Type B pancreatic cell (in vitro differentiated cells): ENCODE results near the gene PF4V1. TPM values are rescaled to one million over a fixed set of nuclear protein-coding genes. Genes with fewer than 3 reads are reported as not detected.
A peak's percentile ranks its signal among the peaks of the same experiment; 100 is the strongest.

Experiments used
- DNase-seq: peaks from one replicate; pipeline ENCODE4 v3.0.0; 2021; ENCODE audit warnings: mixed read lengths; ENCODE audit not compliant: unreplicated experiment; ENCODE audit errors: extremely low spot score
- H3K27ac Mint-ChIP-seq: 2 replicates; pipeline ENCODE4 v1.8.0; 2021; ENCODE audit warnings: mild to moderate bottlenecking, mixed read lengths
- H3K27me3 Mint-ChIP-seq: 2 replicates; pipeline ENCODE4 v1.8.0; 2021; ENCODE audit warnings: mixed read lengths
- H3K36me3 Mint-ChIP-seq: 2 replicates; pipeline ENCODE4 v1.8.0; 2021; ENCODE audit warnings: mixed read lengths
- H3K4me1 Mint-ChIP-seq: one replicate; pipeline ENCODE4 v1.8.0; 2021; ENCODE audit warnings: mixed read lengths; ENCODE audit not compliant: unreplicated experiment
- H3K4me3 Mint-ChIP-seq: 2 replicates; pipeline ENCODE4 v1.8.0; 2021; ENCODE audit warnings: mild to moderate bottlenecking, mixed read lengths
- H3K9me3 Mint-ChIP-seq: 2 replicates; pipeline ENCODE4 v1.8.0; 2021; ENCODE audit warnings: mixed read lengths
- total RNA-seq: library from RNA; stranded (reverse); gene quantifications from 2 replicates; pipeline ENCODE4 v1.2.1, GENCODE V29; 2021; ENCODE audit warnings: low replicate concordance
- TF ChIP-seq, protein P1 (sequence below): fragments of 200-600 bp; sonication (generic); conservative IDR thresholded peaks from 2 replicates; pipeline ENCODE4 v1.5.0; 2021; ENCODE audit warnings: antibody characterized with exemption, mild to moderate bottlenecking

PF4V1 gene
- total RNA-seq, 1 donor from 2014 or later = not detected

DNA sequence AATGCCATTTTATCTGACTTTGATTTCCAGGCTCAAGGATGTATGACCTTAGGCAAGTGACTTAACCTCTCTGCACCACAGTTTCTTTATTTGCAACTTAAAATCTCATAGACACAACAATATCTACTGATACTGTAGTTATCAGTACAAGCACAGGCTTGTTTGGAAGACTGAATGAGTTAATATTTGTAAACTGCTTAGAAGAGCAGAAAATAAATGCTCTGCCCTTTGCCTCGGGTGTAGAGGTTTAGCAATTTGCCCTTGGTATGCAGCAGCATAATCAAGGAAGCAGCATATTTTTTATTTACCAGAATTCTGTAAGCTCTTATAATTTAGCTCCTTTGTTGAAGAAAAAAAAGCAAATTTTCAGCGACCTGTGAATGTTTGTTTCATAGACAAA lies 13.2 kb downstream of the PF4V1 start:
- no peak overlapping the region for H3K27ac Mint-ChIP-seq
- H3K27me3 Mint-ChIP-seq = peaks cover 65% of the 10 kb centered on the region
- DNase-seq = no peak
- TF ChIP-seq, protein P1, sequence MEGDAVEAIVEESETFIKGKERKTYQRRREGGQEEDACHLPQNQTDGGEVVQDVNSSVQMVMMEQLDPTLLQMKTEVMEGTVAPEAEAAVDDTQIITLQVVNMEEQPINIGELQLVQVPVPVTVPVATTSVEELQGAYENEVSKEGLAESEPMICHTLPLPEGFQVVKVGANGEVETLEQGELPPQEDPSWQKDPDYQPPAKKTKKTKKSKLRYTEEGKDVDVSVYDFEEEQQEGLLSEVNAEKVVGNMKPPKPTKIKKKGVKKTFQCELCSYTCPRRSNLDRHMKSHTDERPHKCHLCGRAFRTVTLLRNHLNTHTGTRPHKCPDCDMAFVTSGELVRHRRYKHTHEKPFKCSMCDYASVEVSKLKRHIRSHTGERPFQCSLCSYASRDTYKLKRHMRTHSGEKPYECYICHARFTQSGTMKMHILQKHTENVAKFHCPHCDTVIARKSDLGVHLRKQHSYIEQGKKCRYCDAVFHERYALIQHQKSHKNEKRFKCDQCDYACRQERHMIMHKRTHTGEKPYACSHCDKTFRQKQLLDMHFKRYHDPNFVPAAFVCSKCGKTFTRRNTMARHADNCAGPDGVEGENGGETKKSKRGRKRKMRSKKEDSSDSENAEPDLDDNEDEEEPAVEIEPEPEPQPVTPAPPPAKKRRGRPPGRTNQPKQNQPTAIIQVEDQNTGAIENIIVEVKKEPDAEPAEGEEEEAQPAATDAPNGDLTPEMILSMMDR = no peak
- peaks cover 11% of the 10 kb centered on the region for H3K4me1 Mint-ChIP-seq
- no peaks in the 10 kb centered on the region for H3K9me3 Mint-ChIP-seq
- no peak overlapping the region for H3K4me3 Mint-ChIP-seq
- H3K36me3 Mint-ChIP-seq = no peaks in the 10 kb centered on the region

DNA sequence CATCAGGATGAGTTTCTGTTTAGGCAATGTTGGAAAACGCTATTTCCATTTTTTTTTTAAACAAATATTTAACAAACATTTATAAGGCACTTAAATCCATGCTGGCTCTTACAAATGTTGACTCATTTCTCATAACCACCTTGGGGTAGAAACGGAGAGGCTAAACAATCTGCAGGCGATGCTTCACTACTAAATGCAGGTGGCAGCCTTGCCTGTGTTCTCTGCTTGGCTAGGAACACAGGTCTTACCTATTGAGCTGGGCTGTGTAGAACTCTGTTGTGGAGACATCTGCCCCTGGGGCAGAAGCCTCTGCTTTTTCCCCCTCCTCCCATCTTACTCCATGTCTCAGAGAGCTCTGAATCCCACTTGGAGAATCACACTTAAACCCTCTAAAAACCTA lies 14.7 kb downstream of the PF4V1 start:
- no peak for DNase-seq
- no peak overlapping the region for H3K27ac Mint-ChIP-seq
- H3K9me3 Mint-ChIP-seq = no peaks in the 10 kb centered on the region
- H3K4me1 Mint-ChIP-seq = peaks cover 11% of the 10 kb centered on the region
- H3K36me3 Mint-ChIP-seq = no peaks in the 10 kb centered on the region
- TF ChIP-seq, protein P1 = no peak
- H3K4me3 Mint-ChIP-seq = no peak overlapping the region
- H3K27me3 Mint-ChIP-seq = peaks cover 74% of the 10 kb centered on the region

DNA sequence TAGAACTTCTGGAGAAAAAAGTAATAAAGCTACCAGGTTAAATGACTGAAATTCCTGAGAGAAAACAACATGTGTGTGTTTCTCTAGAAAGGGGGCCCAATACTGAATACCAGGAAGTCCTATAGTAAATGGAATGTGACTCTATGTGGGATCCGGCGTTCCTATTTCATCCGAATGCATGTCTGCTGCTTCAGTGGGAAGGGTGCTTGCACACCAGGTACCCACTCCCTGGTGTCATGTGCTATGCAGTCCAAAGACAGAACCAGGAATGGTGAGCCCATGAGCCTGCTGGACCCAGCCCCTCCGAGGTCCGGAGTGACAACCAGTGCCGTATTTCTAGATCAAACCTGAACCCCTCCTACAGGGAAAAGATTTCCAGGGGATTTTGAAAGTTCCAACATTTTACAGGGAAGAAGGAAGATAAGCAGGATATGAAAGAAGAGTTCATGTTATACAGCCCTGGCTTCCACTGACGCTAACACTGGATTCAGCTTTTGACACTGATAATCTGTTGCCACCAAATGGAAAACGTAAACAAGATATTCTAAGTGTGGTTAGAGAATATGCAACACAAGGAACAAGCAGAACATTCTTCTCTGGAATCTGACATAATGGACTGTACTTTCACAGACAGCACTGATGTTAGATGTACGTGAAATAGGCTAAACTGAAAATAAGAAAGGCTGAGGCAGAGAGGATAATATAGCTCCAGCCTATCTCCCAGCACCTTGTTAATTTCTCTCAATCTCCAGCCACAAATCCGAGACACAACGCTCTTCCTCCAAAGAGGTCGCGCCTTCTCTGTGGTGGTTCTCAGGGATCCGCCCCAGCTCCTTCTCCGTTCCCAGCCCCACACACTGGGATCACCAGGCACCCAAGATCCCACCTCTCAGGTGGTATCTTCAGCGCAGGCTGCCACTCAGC lies 15.4 kb downstream of the PF4V1 start:
- peaks cover 72% of the 10 kb centered on the region for H3K27me3 Mint-ChIP-seq
- H3K27ac Mint-ChIP-seq = no peak overlapping the region

DNA sequence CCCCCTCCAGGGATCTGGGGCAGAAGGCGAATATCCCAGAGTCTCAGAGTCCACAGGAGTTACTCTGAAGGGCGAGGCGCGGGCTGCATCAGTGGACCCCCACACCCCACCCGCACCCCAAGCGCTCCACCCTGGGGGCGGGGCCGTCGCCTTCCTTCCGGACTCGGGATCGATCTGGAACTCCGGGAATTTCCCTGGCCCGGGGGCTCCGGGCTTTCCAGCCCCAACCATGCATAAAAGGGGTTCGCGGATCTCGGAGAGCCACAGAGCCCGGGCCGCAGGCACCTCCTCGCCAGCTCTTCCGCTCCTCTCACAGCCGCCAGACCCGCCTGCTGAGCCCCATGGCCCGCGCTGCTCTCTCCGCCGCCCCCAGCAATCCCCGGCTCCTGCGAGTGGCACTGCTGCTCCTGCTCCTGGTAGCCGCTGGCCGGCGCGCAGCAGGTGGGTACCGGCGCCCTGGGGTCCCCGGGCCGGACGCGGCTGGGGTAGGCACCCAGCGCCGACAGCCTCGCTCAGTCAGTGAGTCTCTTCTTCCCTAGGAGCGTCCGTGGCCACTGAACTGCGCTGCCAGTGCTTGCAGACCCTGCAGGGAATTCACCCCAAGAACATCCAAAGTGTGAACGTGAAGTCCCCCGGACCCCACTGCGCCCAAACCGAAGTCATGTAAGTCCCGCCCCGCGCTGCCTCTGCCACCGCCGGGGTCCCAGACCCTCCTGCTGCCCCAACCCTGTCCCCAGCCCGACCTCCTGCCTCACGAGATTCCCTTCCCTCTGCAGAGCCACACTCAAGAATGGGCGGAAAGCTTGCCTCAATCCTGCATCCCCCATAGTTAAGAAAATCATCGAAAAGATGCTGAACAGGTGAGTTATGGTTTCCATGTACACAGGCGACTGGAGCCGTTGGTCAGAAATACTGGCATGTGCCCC lies 16.3 kb downstream of the PF4V1 start, which contains the start of gene CXCL1:
Gene CXCL1 (plus strand): TSS at position 264 of the 926 bp plus-strand sequence. CDS start 78 bp downstream, at position 342.
- Mint-ChIP-seq H3K27ac (no peak within 1 kb of the TSS), H3K4me3 (peak within 1 kb of the TSS; percentile 88), H3K27me3 (peaks cover 74% of the 10 kb centered on the region), H3K36me3 (no peaks in the 10 kb centered on the region), H3K4me1 (peaks cover 11% of the 10 kb centered on the region), H3K9me3 (no peaks in the 10 kb centered on the region)
- DNase-seq = no peak
- TF ChIP-seq, protein P1 = no peak

More for the DNA sequence above, 15.4 kb downstream of the PF4V1 start:
- H3K4me3 Mint-ChIP-seq = peak overlapping the region; percentile 88
- no peaks in the 10 kb centered on the region for H3K9me3 Mint-ChIP-seq
- no peak for DNase-seq
- no peaks in the 10 kb centered on the region for H3K36me3 Mint-ChIP-seq
- TF ChIP-seq, protein P1 = no peak
- peaks cover 11% of the 10 kb centered on the region for H3K4me1 Mint-ChIP-seq

DNA sequence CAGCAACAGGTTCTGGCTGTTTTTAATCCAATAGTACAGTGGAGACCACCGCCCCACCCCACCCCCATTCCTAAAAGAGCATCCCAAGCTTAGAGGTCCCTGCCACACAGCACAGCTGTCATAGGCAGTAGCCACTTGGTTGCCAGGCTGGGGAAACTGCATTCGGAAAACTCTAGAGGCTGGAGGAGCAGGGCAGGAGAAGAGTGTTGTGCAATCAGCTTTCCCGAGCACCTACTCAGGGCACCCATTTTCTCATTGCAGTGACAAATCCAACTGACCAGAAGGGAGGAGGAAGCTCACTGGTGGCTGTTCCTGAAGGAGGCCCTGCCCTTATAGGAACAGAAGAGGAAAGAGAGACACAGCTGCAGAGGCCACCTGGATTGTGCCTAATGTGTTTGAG lies 17.2 kb downstream of the PF4V1 start:
- Mint-ChIP-seq H3K27ac (no peak overlapping the region), H3K4me3 (peak overlapping the region; percentile 88), H3K36me3 (no peaks in the 10 kb centered on the region), H3K9me3 (no peaks in the 10 kb centered on the region), H3K4me1 (peaks cover 11% of the 10 kb centered on the region), H3K27me3 (peaks cover 75% of the 10 kb centered on the region)
- DNase-seq = no peak
- TF ChIP-seq, protein P1 = no peak
